HCT116 (cell line): ENCODE results near the gene NSUN4. TPM values are rescaled to one million over a fixed set of nuclear protein-coding genes. Genes with fewer than 3 reads are reported as not detected.
"Not testable (repeated sequence)": the region's sequence is repeated elsewhere in the genome, so short reads cannot be mapped to it uniquely, and the experiment has no call there.

Source experiments
- ATAC-seq: fragments of 200-7000 bp; cut with Tn5 transposase; 2 replicates; pipeline ENCODE4 v1.9.1; 2020; ENCODE audit warnings: mild to moderate bottlenecking, moderate library complexity
- BruUV-seq: library from RNA; stranded (reverse); fragments of 400-500 nt; replicated peaks from 2 replicates; lab custom pipeline; 2021; lab: Mats Ljungman, UMichigan
- CTCF ChIA-PET: fragments of 300-600 bp; sonication (Branson Sonifier 250); formaldehyde crosslinking; loops from one replicate; lab custom pipeline; 2021; ENCODE audit warnings: antibody characterized with exemption; lab: Charles Lee
- POLR2A ChIA-PET: fragments of 300-600, 350-600 bp; sonication (Branson Sonifier 250); formaldehyde crosslinking; loops from one replicate; lab custom pipeline; 2021; ENCODE audit warnings: antibody characterized with exemption; lab: Charles Lee
- RAD21 ChIA-PET, 2 experiments: fragments of 300-600 bp; sonication (Branson Sonifier 250); formaldehyde crosslinking; loops; one replicate each; lab custom pipeline; 2023; ENCODE audit warnings: low total read pairs in 2 of 2; ENCODE audit not compliant: uncharacterized antibody in 2 of 2, unreplicated experiment in 2 of 2, low non-redundant PET in 1 of 2; lab: Charles Lee
- DNase-seq: peaks from one replicate; pipeline ENCODE4 v3.0.0-alpha.2; 2010; ENCODE audit warnings: low read depth, low spot score
- H2AFZ ChIP-seq: fragments of 200-600 bp; shearing (Covaris generic), sonication (generic); 2 replicates; pipeline ENCODE4 v1.6.1; 2017; ENCODE audit warnings: low read depth, mixed run types, mixed read lengths, antibody characterized with exemption, low read length; ENCODE audit not compliant: poor library complexity, severe bottlenecking
- H3K27ac ChIP-seq: 2 replicates; pipeline ENCODE4 v1.5.1; 2012; ENCODE audit warnings: low read depth, low read length
- H3K27me3 ChIP-seq: fragments of 200-600 bp; sonication (generic); 2 replicates; pipeline ENCODE4 v1.6.1; 2016; ENCODE audit warnings: mixed run types, low read length, mixed read lengths; ENCODE audit not compliant: insufficient read depth
- H3K36me3 ChIP-seq, 2 experiments: fragments of 200-500 bp in 1 of 2; fragments of 200-600 bp in 1 of 2; sonication (Bioruptor generic) in 1 of 2; sonication (generic) in 1 of 2; 2 replicates each; pipeline versions ENCODE4 v1.5.1 to v1.6.1; 2014 to 2016; ENCODE audit warnings: low read length in 2 of 2, inconsistent platforms in 1 of 2, mixed read lengths in 1 of 2, mixed run types in 1 of 2; ENCODE audit not compliant: insufficient read depth in 2 of 2, control insufficient read depth in 1 of 2
- H3K4me1 ChIP-seq, 2 experiments: fragments of 200-600 bp in 1 of 2; sonication (generic) in 1 of 2; 2 replicates each; pipeline versions ENCODE4 v1.5.1 to v1.6.1; 2012 to 2017; ENCODE audit warnings: low read length in 2 of 2, inconsistent platforms in 1 of 2, mild to moderate bottlenecking in 1 of 2, mixed read lengths in 1 of 2, mixed run types in 1 of 2, moderate library complexity in 1 of 2; ENCODE audit not compliant: insufficient read depth in 2 of 2, control insufficient read depth in 1 of 2
- H3K4me2 ChIP-seq: fragments of 200-600 bp; sonication (generic); 2 replicates; pipeline ENCODE4 v1.6.1; 2017; ENCODE audit warnings: mixed run types, low read length, mixed read lengths
- H3K4me3 ChIP-seq, 2 experiments: fragments of 200-600 bp in 1 of 2; sonication (generic) in 1 of 2; replicated peaks in 1 of 2; 2 replicates each; pipeline ENCODE4 v1.5.1; 2011 to 2016; ENCODE audit warnings: low read length in 2 of 2, control low read depth in 1 of 2, low read depth in 1 of 2, mild to moderate bottlenecking in 1 of 2, mixed read lengths in 1 of 2, mixed run types in 1 of 2
- H3K79me2 ChIP-seq: fragments of 200-600 bp; sonication (generic); 2 replicates; pipeline ENCODE4 v1.6.1; 2017; ENCODE audit warnings: mild to moderate bottlenecking, mixed run types, low read length, moderate library complexity, mixed read lengths; ENCODE audit not compliant: insufficient read depth
- H3K9ac ChIP-seq: fragments of 200-600 bp; sonication (generic); 2 replicates; pipeline ENCODE4 v1.6.1; 2016; ENCODE audit warnings: low read length, mixed read lengths
- H3K9me2 ChIP-seq: fragments of 200-600 bp; sonication (generic), shearing (Covaris generic); 2 replicates; pipeline ENCODE4 v1.6.1; 2017; ENCODE audit warnings: mixed run types, mild to moderate bottlenecking, moderate library complexity; ENCODE audit not compliant: insufficient read depth
- H3K9me3 ChIP-seq, 2 experiments: fragments of 200-500 bp in 1 of 2; fragments of 200-600 bp in 1 of 2; sonication (Bioruptor generic) in 1 of 2; sonication (generic) in 1 of 2; 2 replicates each; pipeline ENCODE4 v1.6.1; 2014 to 2017; ENCODE audit warnings: low read length in 2 of 2, mixed read lengths in 2 of 2, inconsistent platforms in 1 of 2, low read depth in 1 of 2, mild to moderate bottlenecking in 1 of 2, mixed run types in 1 of 2, moderate library complexity in 1 of 2; ENCODE audit not compliant: control insufficient read depth in 1 of 2, insufficient read depth in 1 of 2
- H4K20me1 ChIP-seq: fragments of 200-600 bp; sonication (generic), shearing (Covaris generic); 2 replicates; pipeline ENCODE4 v1.6.1; 2017; ENCODE audit warnings: mixed run types, mild to moderate bottlenecking, moderate library complexity; ENCODE audit not compliant: insufficient read depth
- CBX3 ChIP-seq: IDR thresholded peaks from 2 replicates; pipeline ENCODE4 v1.6.1; 2012; ENCODE audit warnings: low read depth
- CEBPB ChIP-seq: IDR thresholded peaks from 2 replicates; pipeline ENCODE4 v1.6.1; 2012; ENCODE audit warnings: low read depth
- EGR1 ChIP-seq: IDR thresholded peaks from 2 replicates; pipeline ENCODE4 v1.6.1; 2012; ENCODE audit warnings: low read depth
- ELF1 ChIP-seq: IDR thresholded peaks from 2 replicates; pipeline ENCODE4 v1.6.1; 2012; ENCODE audit warnings: low read depth, borderline replicate concordance
- EZH2phosphoT487 ChIP-seq: fragments of 200-600 bp; IDR thresholded peaks from 2 replicates; pipeline ENCODE4 v1.6.1; 2018; ENCODE audit warnings: antibody characterized with exemption, borderline replicate concordance
- JUND ChIP-seq: IDR thresholded peaks from 2 replicates; pipeline ENCODE4 v1.6.1; 2012
- SIN3A ChIP-seq: IDR thresholded peaks from 2 replicates; pipeline ENCODE4 v1.6.1; 2012; ENCODE audit warnings: low read depth
- SP1 ChIP-seq: IDR thresholded peaks from 2 replicates; pipeline ENCODE4 v1.6.1; 2012; ENCODE audit warnings: low read depth
- TCF7L2 ChIP-seq: IDR thresholded peaks from 2 replicates; pipeline ENCODE4 v1.7.0; 2011; ENCODE audit warnings: borderline replicate concordance, inconsistent platforms; ENCODE audit not compliant: insufficient read depth, insufficient read length; ENCODE audit errors: extremely low read depth
- ZFX ChIP-seq: fragments of 450-650 bp; IDR thresholded peaks from 2 replicates; pipeline ENCODE4 v1.6.1; 2017
- intact Hi-C: fragments of 100-400 bp; cut with micrococcal nuclease; formaldehyde crosslinking; loops from 2 replicates; pipeline ENCODE4 v1.10.0; 2022
- total RNA-seq: library from RNA; stranded (reverse); gene quantifications from one replicate; pipeline ENCODE4 v1.2.1, GENCODE V29; 2021; ENCODE audit not compliant: unreplicated experiment
- TF ChIP-seq, protein P1 (sequence below): IDR thresholded peaks from 2 replicates; pipeline ENCODE4 v1.6.1; 2012
- TF ChIP-seq, protein P2 (sequence below), 3 experiments: fragments of 200-600 bp in 1 of 3; sonication (generic) in 1 of 3; IDR thresholded peaks in 2 of 3; conservative IDR thresholded peaks in 1 of 3; 2 replicates each; pipeline ENCODE4 v1.5.1; 2012 to 2017; ENCODE audit warnings: low read depth in 2 of 3, low read length in 2 of 3, antibody characterized with exemption in 1 of 3, borderline replicate concordance in 1 of 3, control low read depth in 1 of 3, mild to moderate bottlenecking in 1 of 3, mixed read lengths in 1 of 3, mixed run types in 1 of 3, moderate library complexity in 1 of 3; ENCODE audit not compliant: insufficient read depth in 1 of 3

Gene NSUN4
- total RNA-seq, 1 experiment from 2014 or later, result 27.8 TPM

DNA sequence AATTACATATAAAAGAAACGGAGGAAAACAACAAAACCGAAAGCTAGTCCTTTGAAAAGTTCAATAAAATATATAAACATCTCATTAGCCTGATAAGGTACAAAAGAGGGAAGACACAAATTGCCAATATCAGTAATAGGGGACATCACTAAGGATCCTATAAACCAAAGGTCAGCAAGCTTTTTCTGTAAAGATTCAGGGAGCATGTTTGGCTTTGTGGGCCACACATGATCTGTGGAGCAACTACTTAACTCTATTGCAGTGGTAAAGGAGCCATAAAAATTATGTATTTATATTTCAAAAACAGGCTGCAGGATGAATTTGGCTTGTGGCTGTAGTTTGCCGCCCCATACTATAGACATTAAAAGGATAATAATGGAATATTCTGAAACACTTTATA lies 5.5 kb upstream of the NSUN4 start (continued):
- no peak for TF ChIP-seq TCF7L2
- no peak for TF ChIP-seq JUND

DNA sequence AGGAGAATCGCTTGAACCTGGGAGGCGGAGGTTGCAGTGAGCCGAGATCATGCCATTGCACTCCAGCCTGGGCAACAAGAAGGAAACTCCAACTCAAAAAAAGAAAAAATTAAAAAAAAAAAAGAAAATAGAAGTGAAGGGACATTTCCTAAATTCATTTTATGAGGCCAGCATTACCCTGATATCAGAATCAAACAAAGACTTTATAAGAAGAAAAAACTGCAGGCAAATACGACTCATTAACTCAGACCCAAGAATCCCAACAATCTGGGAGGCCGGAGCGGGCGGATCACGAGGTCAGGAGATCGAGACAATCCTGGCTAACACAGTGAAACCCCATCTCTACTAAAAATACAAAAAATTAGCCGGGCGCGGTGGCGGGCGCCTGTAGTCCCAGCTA lies 3.2 kb upstream of the NSUN4 start:
- ATAC-seq, H3K27me3 ChIP-seq, BruUV-seq, H3K27ac ChIP-seq, H2AFZ ChIP-seq, H3K9ac ChIP-seq, H4K20me1 ChIP-seq, H3K36me3 ChIP-seq, intact Hi-C loops, CTCF ChIA-PET, RAD21 ChIA-PET, H3K4me3 ChIP-seq, H3K9me3 ChIP-seq, H3K9me2 ChIP-seq, H3K4me2 ChIP-seq, POLR2A ChIA-PET, DNase-seq: not testable (repeated sequence)
- Histone ChIP-seq H3K4me1 (peaks cover 18 to 43% of the 10 kb centered on the region in 2 experiments), H3K79me2 (peaks cover 17% of the 10 kb centered on the region)

DNA sequence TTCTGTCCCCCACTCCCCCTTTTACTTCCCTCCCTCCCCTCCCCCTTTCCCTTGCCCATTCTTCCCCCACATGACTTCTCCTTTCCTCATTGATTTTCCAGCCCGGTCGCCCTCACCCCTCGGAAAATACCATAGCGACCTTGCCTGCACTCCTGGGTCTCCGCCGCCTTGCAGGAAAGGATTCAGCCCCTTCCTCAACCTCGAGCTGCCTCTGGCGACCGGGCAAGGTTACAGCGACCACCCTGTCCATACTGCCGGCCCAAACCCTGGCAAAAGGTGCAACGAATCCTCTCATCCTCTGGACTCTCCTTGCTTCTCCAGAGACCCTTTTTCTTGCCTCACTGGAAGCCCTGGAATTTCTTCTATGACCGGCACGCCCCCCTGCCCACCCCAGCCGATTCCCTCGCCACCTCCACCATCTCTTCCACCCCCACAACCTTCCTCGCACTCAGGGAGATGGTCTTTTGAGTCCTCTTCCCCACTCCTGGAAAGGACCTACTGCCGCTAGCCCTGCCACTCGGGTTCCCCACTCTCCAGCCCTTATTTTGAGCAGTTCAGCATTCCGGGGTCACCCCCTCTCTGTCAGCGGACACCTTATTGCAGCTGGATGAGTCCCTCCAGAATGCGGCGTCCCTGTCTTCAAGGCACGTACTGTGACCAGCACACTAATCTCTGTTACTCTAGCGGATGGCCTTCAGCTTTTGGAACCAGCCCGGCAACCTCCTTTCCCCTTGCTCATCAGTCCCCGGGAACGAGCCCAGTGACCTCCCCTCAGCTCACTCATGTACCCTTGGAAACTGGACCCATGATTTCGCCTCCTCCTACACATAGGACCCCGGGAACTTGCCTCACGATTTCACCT lies 846 bp downstream of the NSUN4 start:
- Histone ChIP-seq H3K79me2 (peaks cover 31% of the 10 kb centered on the region), H3K9me3 (no peaks in the 10 kb centered on the region), H3K4me3 (peak overlapping the region; percentile 75 to 83), H3K9ac (peak overlapping the region; percentile 94), H3K27ac (peak overlapping the region; percentile 97), H3K27me3 (no peaks in the 10 kb centered on the region), H3K9me2 (no peaks in the 10 kb centered on the region), H4K20me1 (no peaks in the 10 kb centered on the region), H3K4me1 (peaks cover 18 to 35% of the 10 kb centered on the region in 2 experiments), H3K36me3 (peaks cover 7 to 12% of the 10 kb centered on the region in 2 experiments; a peak in 2 of 4 replicates), H2AFZ (no peak overlapping the region), H3K4me2 (peak overlapping the region; percentile 90)
- BruUV-seq, result no TSS peak
- TF ChIP-seq TCF7L2 (no peak), CBX3 (no peak), CEBPB (no peak), SIN3A (no peak), ELF1 (no peak), ZFX (no peak), EZH2phosphoT487 (no peak), SP1 (no peak), EGR1 (no peak)
- TF ChIP-seq, protein P1, sequence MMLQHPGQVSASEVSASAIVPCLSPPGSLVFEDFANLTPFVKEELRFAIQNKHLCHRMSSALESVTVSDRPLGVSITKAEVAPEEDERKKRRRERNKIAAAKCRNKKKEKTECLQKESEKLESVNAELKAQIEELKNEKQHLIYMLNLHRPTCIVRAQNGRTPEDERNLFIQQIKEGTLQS, result no peak
- TF ChIP-seq, protein P2, sequence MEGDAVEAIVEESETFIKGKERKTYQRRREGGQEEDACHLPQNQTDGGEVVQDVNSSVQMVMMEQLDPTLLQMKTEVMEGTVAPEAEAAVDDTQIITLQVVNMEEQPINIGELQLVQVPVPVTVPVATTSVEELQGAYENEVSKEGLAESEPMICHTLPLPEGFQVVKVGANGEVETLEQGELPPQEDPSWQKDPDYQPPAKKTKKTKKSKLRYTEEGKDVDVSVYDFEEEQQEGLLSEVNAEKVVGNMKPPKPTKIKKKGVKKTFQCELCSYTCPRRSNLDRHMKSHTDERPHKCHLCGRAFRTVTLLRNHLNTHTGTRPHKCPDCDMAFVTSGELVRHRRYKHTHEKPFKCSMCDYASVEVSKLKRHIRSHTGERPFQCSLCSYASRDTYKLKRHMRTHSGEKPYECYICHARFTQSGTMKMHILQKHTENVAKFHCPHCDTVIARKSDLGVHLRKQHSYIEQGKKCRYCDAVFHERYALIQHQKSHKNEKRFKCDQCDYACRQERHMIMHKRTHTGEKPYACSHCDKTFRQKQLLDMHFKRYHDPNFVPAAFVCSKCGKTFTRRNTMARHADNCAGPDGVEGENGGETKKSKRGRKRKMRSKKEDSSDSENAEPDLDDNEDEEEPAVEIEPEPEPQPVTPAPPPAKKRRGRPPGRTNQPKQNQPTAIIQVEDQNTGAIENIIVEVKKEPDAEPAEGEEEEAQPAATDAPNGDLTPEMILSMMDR (IDR thresholded peaks at IDR 0.05 in 2 of 3, conservative IDR thresholded peaks at IDR 0.05 in 1 of 3; ENCODE audit: borderline replicate concordance in 1 of 3, insufficient read depth in 1 of 3, low read depth in 2 of 3, low read length in 2 of 3), result no peak
- DNase-seq (no peak), ATAC-seq (no peak)
- intact Hi-C loops, result loop anchor here (2.0 kb wide), 1 partner anchor 39 kb away; the partner anchor contains the start of genes LRRC41 and UQCRH
- POLR2A ChIA-PET, result interaction anchor here (1.6 to 1.7 kb wide), 2 partner anchors 8 to 94 kb away, joined by 4 to 11 read pairs; partner anchors contain the start of gene RAD54L
- CTCF ChIA-PET, result interaction anchor here (1.2 to 1.7 kb wide), 2 partner anchors 7 to 8 kb away, joined by 4 read pairs; no protein-coding TSS in a partner anchor
- RAD21 ChIA-PET, result no interaction called here
